ENCODE data around the gene SPCS2. TPM values are rescaled to one million over a fixed set of nuclear protein-coding genes. Genes with fewer than 3 reads are reported as not detected.

SPCS2 gene
- polyA plus RNA-seq, 2 of the 4 experiments (the other 2 are of a cell fraction) = 233 to 391 TPM

DNA sequence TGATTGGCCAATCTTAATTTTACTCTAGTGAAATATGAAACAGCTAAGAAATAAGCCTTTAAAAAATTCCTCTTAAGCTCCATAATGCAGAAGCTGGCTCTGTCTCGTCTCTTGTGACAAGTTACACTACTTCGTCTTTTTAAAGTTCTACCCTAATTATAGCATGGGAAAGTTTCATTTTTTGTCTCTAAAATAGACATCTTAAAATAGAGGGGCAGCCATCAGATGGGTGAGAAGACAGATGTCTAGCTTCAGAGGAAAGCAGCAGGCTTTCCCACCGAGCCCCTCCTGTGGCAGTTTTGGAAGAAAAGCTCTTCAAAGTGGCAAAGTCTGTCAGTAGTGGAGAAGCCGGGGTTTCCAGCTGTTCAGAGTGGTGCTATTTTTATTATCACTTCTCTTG lies 39.7 kb upstream of the SPCS2 start (continued):
- TF ChIP-seq, protein P1, sequence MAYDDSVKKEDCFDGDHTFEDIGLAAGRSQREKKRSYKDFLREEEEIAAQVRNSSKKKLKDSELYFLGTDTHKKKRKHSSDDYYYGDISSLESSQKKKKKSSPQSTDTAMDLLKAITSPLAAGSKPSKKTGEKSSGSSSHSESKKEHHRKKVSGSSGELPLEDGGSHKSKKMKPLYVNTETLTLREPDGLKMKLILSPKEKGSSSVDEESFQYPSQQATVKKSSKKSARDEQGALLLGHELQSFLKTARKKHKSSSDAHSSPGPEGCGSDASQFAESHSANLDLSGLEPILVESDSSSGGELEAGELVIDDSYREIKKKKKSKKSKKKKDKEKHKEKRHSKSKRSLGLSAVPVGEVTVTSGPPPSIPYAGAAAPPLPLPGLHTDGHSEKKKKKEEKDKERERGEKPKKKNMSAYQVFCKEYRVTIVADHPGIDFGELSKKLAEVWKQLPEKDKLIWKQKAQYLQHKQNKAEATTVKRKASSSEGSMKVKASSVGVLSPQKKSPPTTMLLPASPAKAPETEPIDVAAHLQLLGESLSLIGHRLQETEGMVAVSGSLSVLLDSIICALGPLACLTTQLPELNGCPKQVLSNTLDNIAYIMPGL (CRISPR knock-in tag; IDR thresholded peaks at IDR 0.05; ENCODE audit: borderline replicate concordance) = no peak
- no peak for TF ChIP-seq MAZ (IDR thresholded peaks at IDR 0.05; ENCODE audit: borderline replicate concordance, low read depth, low read length)
- TF ChIP-seq ZFP36 (IDR thresholded peaks at IDR 0.05; ENCODE audit: borderline replicate concordance, partially characterized antibody) = no peak
- no peak for TF ChIP-seq KDM1A (IDR thresholded peaks at IDR 0.05; ENCODE audit: low read depth)

DNA sequence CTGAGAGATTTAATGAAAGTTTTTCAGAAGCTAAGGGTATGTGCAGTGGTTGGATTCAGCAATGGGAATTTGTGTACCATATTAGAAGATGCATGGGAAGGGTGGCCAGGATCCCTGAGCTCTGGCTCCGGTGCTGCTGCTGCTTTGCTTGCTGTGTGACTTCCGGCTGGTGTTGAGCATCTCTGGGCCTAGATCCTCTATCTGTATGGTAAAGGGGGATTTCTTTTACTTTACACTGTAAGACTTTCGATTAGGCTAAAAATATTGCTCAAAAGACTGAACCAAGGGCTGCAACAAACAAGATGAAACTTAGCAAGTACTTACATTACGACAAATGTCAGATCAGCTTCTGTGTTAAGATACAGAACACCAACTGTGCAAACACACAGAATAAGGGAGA lies 39.3 kb upstream of the SPCS2 start:
- Histone ChIP-seq H3K4me3 (no peak overlapping the region), H3K4me2 (no peak overlapping the region), H3K27ac (no peak overlapping the region), H3K4me1 (no peaks in the 10 kb centered on the region), H3K9me3 (no peaks in the 10 kb centered on the region)
- 63% methylated on average over 4 of the region's 4 CpGs for WGBS (ENCODE audit: missing lambda C conversion rate)
- TF ChIP-seq RNF2 (IDR thresholded peaks at IDR 0.05; ENCODE audit: borderline replicate concordance, low read depth) = no peak
- ChIA-PET POLR2A (no interaction called here), CTCF (interaction anchor here (0.6 to 3.6 kb wide), 5 partner anchors 9 to 339 kb away, joined by 3 to 16 read pairs (median 3); no protein-coding TSS in a partner anchor)
- DNase-seq (ENCODE audit: low read depth in 1 of 2, low spot score in 1 of 2) (no peak), ATAC-seq (no peak), FAIRE-seq (no peak)

DNA sequence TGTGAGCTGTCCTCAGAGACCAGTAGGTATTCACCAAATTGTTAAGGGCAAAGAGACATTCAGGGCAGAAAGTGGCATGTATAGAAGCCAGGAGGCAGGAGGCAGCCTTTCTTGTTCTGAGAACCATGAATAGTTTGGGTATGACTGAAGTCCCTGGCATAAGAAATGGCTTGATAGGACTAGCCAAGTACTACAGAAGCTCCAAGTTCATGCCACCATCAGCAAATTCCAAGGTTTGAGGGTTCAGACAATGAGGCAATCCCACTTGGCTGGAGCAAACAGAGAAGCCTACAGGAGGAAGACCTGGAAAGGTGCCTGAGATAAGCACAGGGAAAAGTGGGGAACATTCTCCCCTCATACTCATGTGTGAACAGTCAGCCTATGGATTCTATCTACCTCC lies 25.9 kb upstream of the SPCS2 start:
- FAIRE-seq (no peak), ATAC-seq (no peak)
- TF ChIP-seq, protein P2, sequence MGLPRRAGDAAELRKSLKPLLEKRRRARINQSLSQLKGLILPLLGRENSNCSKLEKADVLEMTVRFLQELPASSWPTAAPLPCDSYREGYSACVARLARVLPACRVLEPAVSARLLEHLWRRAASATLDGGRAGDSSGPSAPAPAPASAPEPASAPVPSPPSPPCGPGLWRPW (IDR thresholded peaks at IDR 0.05) = no peak
- TF ChIP-seq TP53 (CRISPR knock-in tag; IDR thresholded peaks at IDR 0.05) = no peak
- no peak for TF ChIP-seq SREBF2 (IDR thresholded peaks at IDR 0.05)
- TF ChIP-seq HOXB5 (CRISPR knock-in tag; IDR thresholded peaks at IDR 0.05) = no peak
- TF ChIP-seq KDM5A (IDR thresholded peaks at IDR 0.05) = no peak
- TF ChIP-seq RCOR1 (IDR thresholded peaks at IDR 0.05; ENCODE audit: low read depth, low read length) = no peak
- TF ChIP-seq ZSCAN20 (CRISPR knock-in tag; IDR thresholded peaks at IDR 0.05) = no peak
- no peak for TF ChIP-seq USF2 (IDR thresholded peaks at IDR 0.05)
- no peak for TF ChIP-seq EHMT2 (IDR thresholded peaks at IDR 0.05; ENCODE audit: low read depth)

DNA sequence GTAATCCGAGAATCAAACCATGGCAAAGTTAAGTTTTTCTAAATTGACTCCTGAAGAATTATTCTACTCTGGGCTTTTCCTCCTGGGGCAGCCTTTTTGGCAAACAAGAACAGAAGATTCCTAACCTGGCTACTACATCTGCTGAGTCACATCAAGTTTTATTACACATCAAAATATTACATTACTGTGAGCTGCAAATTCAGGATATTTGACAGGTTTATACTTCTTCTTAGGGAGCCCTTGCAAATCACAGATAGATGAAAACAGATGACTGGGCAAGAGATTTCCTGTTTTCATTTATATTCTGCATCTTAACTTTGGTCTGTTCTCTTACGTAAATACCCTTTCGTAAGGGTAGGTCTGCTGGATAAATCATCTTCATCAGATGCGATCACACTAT lies 23.8 kb upstream of the SPCS2 start:
- POLR2A ChIA-PET = interaction anchor here (0.6 to 1.0 kb wide), 2 partner anchors 63 to 316 kb away, joined by 3 to 4 read pairs; no protein-coding TSS in a partner anchor
- WGBS (ENCODE audit: missing lambda C conversion rate) = 96% methylated on average over 4 of the region's 4 CpGs
- no peak for DNase-seq (ENCODE audit: low read depth in 1 of 2, low spot score in 1 of 2)

More for the DNA sequence above, 25.9 kb upstream of the SPCS2 start:
- H3K4me1 ChIP-seq = peaks cover 9% of the 10 kb centered on the region; the same call in 2 of the 3 replicates
- no peaks in the 10 kb centered on the region for H3K9me3 ChIP-seq
- no peak overlapping the region for H3K27ac ChIP-seq
- no peak for DNase-seq (ENCODE audit: low read depth in 1 of 2, low spot score in 1 of 2)
- ChIA-PET POLR2A (no interaction called here), CTCF (interaction anchor here (5.6 to 11.4 kb wide), 2 partner anchors 319 to 326 kb away, joined by 26 to 160 read pairs; no protein-coding TSS in a partner anchor)
- H3K4me2 ChIP-seq = no peak overlapping the region
- H3K4me3 ChIP-seq = no peak overlapping the region

More for the DNA sequence above, 23.8 kb upstream of the SPCS2 start:
- CTCF ChIA-PET = interaction anchor here (0.9 to 11.4 kb wide), 8 partner anchors 9 to 355 kb away, joined by 3 to 160 read pairs (median 13); no protein-coding TSS in a partner anchor
- Histone ChIP-seq H3K4me2 (no peak overlapping the region), H3K9me3 (no peaks in the 10 kb centered on the region), H3K27ac (no peak overlapping the region), H3K4me1 (peaks cover 9% of the 10 kb centered on the region; the same call in 2 of the 3 replicates), H3K4me3 (no peak overlapping the region)
- FAIRE-seq (no peak), ATAC-seq (no peak)
- TF ChIP-seq BHLHE40 (IDR thresholded peaks at IDR 0.05; ENCODE audit: low read depth, low read length) (no peak), MAFK (IDR thresholded peaks at IDR 0.05; ENCODE audit: partially characterized antibody) (peak; percentile 10)
